ENCODE measurements around the gene SHD. TPM values are rescaled to one million over a fixed set of nuclear protein-coding genes. Genes with fewer than 3 reads are reported as not detected.

Gene SHD
- total and polyA plus RNA-seq, 9 of the 15 experiments (the other 6 are each of a cell fraction or from before 2014, with no cell fraction given), result 0.05 to 0.62 (median 0.15) TPM; not detected in 5

- no peak for TF ChIP-seq ETS2 (tag; IDR thresholded peaks at IDR 0.05; ENCODE audit: borderline replicate concordance, poor library complexity, severe bottlenecking)
- TF ChIP-seq TCF3 (CRISPR knock-in tag; IDR thresholded peaks at IDR 0.05), result no peak
- TF ChIP-seq ZNF253 (CRISPR knock-in tag; conservative IDR thresholded peaks at IDR 0.05), result no peak
- TF ChIP-seq BRD4 (IDR thresholded peaks at IDR 0.05), result no peak
- TF ChIP-seq ELF4 (CRISPR knock-in tag; IDR thresholded peaks at IDR 0.05), result no peak
- TF ChIP-seq, protein P1, sequence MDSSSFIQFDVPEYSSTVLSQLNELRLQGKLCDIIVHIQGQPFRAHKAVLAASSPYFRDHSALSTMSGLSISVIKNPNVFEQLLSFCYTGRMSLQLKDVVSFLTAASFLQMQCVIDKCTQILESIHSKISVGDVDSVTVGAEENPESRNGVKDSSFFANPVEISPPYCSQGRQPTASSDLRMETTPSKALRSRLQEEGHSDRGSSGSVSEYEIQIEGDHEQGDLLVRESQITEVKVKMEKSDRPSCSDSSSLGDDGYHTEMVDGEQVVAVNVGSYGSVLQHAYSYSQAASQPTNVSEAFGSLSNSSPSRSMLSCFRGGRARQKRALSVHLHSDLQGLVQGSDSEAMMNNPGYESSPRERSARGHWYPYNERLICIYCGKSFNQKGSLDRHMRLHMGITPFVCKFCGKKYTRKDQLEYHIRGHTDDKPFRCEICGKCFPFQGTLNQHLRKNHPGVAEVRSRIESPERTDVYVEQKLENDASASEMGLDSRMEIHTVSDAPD (CRISPR knock-in tag; IDR thresholded peaks at IDR 0.05), result no peak
- TF ChIP-seq MITF (IDR thresholded peaks at IDR 0.05), result no peak
- peak; percentile 63 for TF ChIP-seq CXXC5 (CRISPR knock-in tag; IDR thresholded peaks at IDR 0.05)
- 0 out of 2 replicates have a peak, but pooled peaks have one; percentile 42 for TF ChIP-seq HLTF (IDR thresholded peaks at IDR 0.05)
- TF ChIP-seq NFIC (IDR thresholded peaks at IDR 0.05), result no peak
- TF ChIP-seq SPI1 (IDR thresholded peaks at IDR 0.05; ENCODE audit: borderline replicate concordance, low read depth, low read length), result no peak
- no peak for TF ChIP-seq HNRNPK (IDR thresholded peaks at IDR 0.05; ENCODE audit: low read depth, low read length, poor library complexity, severe bottlenecking)
- no peak for TF ChIP-seq MCM3 (IDR thresholded peaks at IDR 0.05)
- no peak for TF ChIP-seq ZNF232 (CRISPR knock-in tag; IDR thresholded peaks at IDR 0.05)
- no peak for TF ChIP-seq BHLHE40 (IDR thresholded peaks at IDR 0.05; ENCODE audit: low read length)
- no peak for TF ChIP-seq STAT5A (IDR thresholded peaks at IDR 0.05; ENCODE audit: borderline replicate concordance, low read length)
- no peak for TF ChIP-seq HMGN3 (IDR thresholded peaks at IDR 0.05; ENCODE audit: borderline replicate concordance, extremely low read depth, insufficient read length, low read depth, low read length)
- no peak for TF ChIP-seq POLR3G (IDR thresholded peaks at IDR 0.05; ENCODE audit: extremely low read depth, insufficient read length, insufficient replicate concordance)
- TF ChIP-seq NFXL1 (CRISPR knock-in tag; IDR thresholded peaks at IDR 0.05), result no peak
- peak; percentile 73 for TF ChIP-seq ZBTB7A (IDR thresholded peaks at IDR 0.05; ENCODE audit: borderline replicate concordance, control insufficient read depth, low read depth, low read length)
- TF ChIP-seq ZNF764 (CRISPR knock-in tag; IDR thresholded peaks at IDR 0.05; ENCODE audit: low read depth), result no peak
- no peak for TF ChIP-seq ZNF224 (CRISPR knock-in tag; IDR thresholded peaks at IDR 0.05)
- TF ChIP-seq, protein P2, sequence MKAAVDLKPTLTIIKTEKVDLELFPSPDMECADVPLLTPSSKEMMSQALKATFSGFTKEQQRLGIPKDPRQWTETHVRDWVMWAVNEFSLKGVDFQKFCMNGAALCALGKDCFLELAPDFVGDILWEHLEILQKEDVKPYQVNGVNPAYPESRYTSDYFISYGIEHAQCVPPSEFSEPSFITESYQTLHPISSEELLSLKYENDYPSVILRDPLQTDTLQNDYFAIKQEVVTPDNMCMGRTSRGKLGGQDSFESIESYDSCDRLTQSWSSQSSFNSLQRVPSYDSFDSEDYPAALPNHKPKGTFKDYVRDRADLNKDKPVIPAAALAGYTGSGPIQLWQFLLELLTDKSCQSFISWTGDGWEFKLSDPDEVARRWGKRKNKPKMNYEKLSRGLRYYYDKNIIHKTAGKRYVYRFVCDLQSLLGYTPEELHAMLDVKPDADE (conservative IDR thresholded peaks at IDR 0.05; ENCODE audit: control insufficient read depth, low read depth, low read length), result no peak
- TF ChIP-seq XRCC3 (IDR thresholded peaks at IDR 0.05), result no peak
- no peak for TF ChIP-seq ZNF12 (CRISPR knock-in tag; IDR thresholded peaks at IDR 0.05)
- no peak for TF ChIP-seq MEF2A (IDR thresholded peaks at IDR 0.05; ENCODE audit: control insufficient read depth, low read depth, low read length)
These were observed 47.8 kb downstream of the SHD start (continued) for GRCh38 chr19:4326837-4327251.
